MCF 10A (cell line): ENCODE results near the gene LAMTOR4. TPM values are rescaled to one million over a fixed set of nuclear protein-coding genes. Genes with fewer than 3 reads are reported as not detected.
A peak's percentile ranks its signal among the peaks of the same experiment; 100 is the strongest.
"Not testable (repeated sequence)": the region's sequence is repeated elsewhere in the genome, so short reads cannot be mapped to it uniquely, and the experiment has no call there.

Experiments
- BruUV-seq: library from RNA; stranded (reverse); fragments of 400-500 nt; replicated peaks from 2 replicates; lab custom pipeline; 2021; lab: Mats Ljungman, UMichigan
- CTCF ChIA-PET: fragments of 300-600 bp; sonication (Branson Sonifier 250); formaldehyde crosslinking; extraction: SDS; loops from one replicate; lab custom pipeline; 2021; ENCODE audit warnings: antibody characterized with exemption, inconsistent platforms; lab: Yijun Ruan, JAX
- POLR2A ChIA-PET: fragments of 300-600, 350-650 bp; sonication (Branson Sonifier 250); formaldehyde crosslinking; extraction: SDS; loops from one replicate; lab custom pipeline; 2020; ENCODE audit warnings: antibody characterized with exemption, inconsistent platforms; lab: Yijun Ruan, JAX
- DNase-seq: peaks from one replicate; pipeline ENCODE4 v3.0.0-alpha.2; 2018; ENCODE audit not compliant: unreplicated experiment
- H3K27ac Mint-ChIP-seq: one replicate; pipeline ENCODE4 v1.8.0; 2022; ENCODE audit warnings: mild to moderate bottlenecking, low read depth, mixed read lengths; ENCODE audit not compliant: unreplicated experiment
- H3K27me3 Mint-ChIP-seq: one replicate; pipeline ENCODE4 v1.8.0; 2022; ENCODE audit warnings: mixed read lengths; ENCODE audit not compliant: insufficient read depth, unreplicated experiment
- H3K36me3 Mint-ChIP-seq: one replicate; pipeline ENCODE4 v1.8.0; 2022; ENCODE audit warnings: mild to moderate bottlenecking, moderate library complexity, mixed read lengths; ENCODE audit not compliant: insufficient read depth, unreplicated experiment
- H3K4me1 Mint-ChIP-seq: one replicate; pipeline ENCODE4 v1.8.0; 2022; ENCODE audit warnings: mixed read lengths; ENCODE audit not compliant: insufficient read depth, unreplicated experiment
- H3K4me3 Mint-ChIP-seq: one replicate; pipeline ENCODE4 v1.8.0; 2022; ENCODE audit warnings: mild to moderate bottlenecking, moderate library complexity, mixed read lengths; ENCODE audit not compliant: unreplicated experiment
- H3K9me3 Mint-ChIP-seq: one replicate; pipeline ENCODE4 v1.8.0; 2022; ENCODE audit warnings: mixed read lengths; ENCODE audit not compliant: unreplicated experiment
- CTCF ChIP-seq: fragments of 200-600 bp; IDR thresholded peaks from one replicate; pipeline ENCODE4 v1.8.0; 2022; ENCODE audit warnings: antibody characterized with exemption, mild to moderate bottlenecking; ENCODE audit not compliant: unreplicated experiment
- intact Hi-C: fragments of 100-400 bp; cut with micrococcal nuclease; formaldehyde crosslinking; loops from 2 replicates; pipeline ENCODE4 v1.14.1; 2022
- total RNA-seq: library from RNA; stranded (reverse); gene quantifications from 2 replicates; pipeline ENCODE4 v1.2.3, GENCODE V29; 2022

The LAMTOR4 gene
- total RNA-seq, 1 experiment from 2014 or later: 76.6 TPM

- no peak for DNase-seq
- Mint-ChIP-seq H3K36me3 (no peaks in the 10 kb centered on the region), H3K4me3 (peak overlapping the region; percentile 47), H3K27me3 (peaks cover 8% of the 10 kb centered on the region), H3K4me1 (peaks cover 15% of the 10 kb centered on the region), H3K9me3 (no peaks in the 10 kb centered on the region), H3K27ac (no peak overlapping the region)
- intact Hi-C loops: no loop called here
- no TSS peak for BruUV-seq
- CTCF ChIA-PET: no interaction called here
- POLR2A ChIA-PET: interaction anchor here (0.8 to 0.9 kb wide), 2 partner anchors 15 to 16 kb away, joined by 3 to 4 read pairs; no protein-coding TSS in a partner anchor
- no peak for TF ChIP-seq CTCF
Observed at GRCh38 chr7:100175296-100175935, 26.7 kb downstream of the LAMTOR4 start.

- CTCF ChIA-PET: interaction anchor here (0.6 kb wide), 1 partner anchor 13 kb away, joined by 3 read pairs; no protein-coding TSS in a partner anchor
- intact Hi-C loops: no loop called here
- Mint-ChIP-seq H3K36me3 (no peaks in the 10 kb centered on the region), H3K9me3 (no peaks in the 10 kb centered on the region), H3K27ac (no peak overlapping the region), H3K27me3 (no peaks in the 10 kb centered on the region), H3K4me1 (peaks cover 10% of the 10 kb centered on the region), H3K4me3 (peak overlapping the region; percentile 73)
- TF ChIP-seq CTCF: no peak
- no TSS peak for BruUV-seq
- DNase-seq: no peak
- POLR2A ChIA-PET: interaction anchor here (0.8 to 1.7 kb wide), 8 partner anchors 8 to 252 kb away, joined by 3 to 8 read pairs (median 4); partner anchors contain the start of genes GAL3ST4, TRAPPC14 and ZCWPW1
Observed at GRCh38 chr7:100176096-100177044, 27.7 kb downstream of the LAMTOR4 start.

- TF ChIP-seq CTCF: no peak
- ChIA-PET CTCF (interaction anchor here (0.6 kb wide), 1 partner anchor 14 kb away, joined by 3 read pairs; no protein-coding TSS in a partner anchor), POLR2A (interaction anchor here (0.7 to 1.7 kb wide), 9 partner anchors 9 to 251 kb away, joined by 3 to 8 read pairs (median 5); partner anchors contain the start of genes GAL3ST4, LAMTOR4, TRAPPC14 and ZCWPW1)
- peak within 1 kb of the TSS; percentile 73 for H3K4me3 Mint-ChIP-seq
- BruUV-seq: no TSS peak
- intact Hi-C loops: no loop called here
- H3K36me3 Mint-ChIP-seq: no peaks in the 10 kb centered on the region
- peak; percentile 95 for DNase-seq
- no peaks in the 10 kb centered on the region for H3K9me3 Mint-ChIP-seq
- H3K27ac Mint-ChIP-seq: no peak within 1 kb of the TSS
- H3K4me1 Mint-ChIP-seq: peaks cover 10% of the 10 kb centered on the region
- no peaks in the 10 kb centered on the region for H3K27me3 Mint-ChIP-seq
Observed at GRCh38 chr7:100177045-100178001, 28.6 kb downstream of the LAMTOR4 start, which contains the start of the genes GPC2 and STAG3. TSS of gene GPC2 (minus strand) at chr7:100177381. CDS start at chr7:100177199, 182 bp downstream. TSS of gene STAG3 (plus strand) at chr7:100177918. CDS start at chr7:100180557, 2,639 bp downstream.

GRCh38 chr7:100180084-100180483 lies 31.4 kb downstream of the LAMTOR4 start:
- H3K4me3 Mint-ChIP-seq, intact Hi-C loops, H3K27me3 Mint-ChIP-seq, POLR2A ChIA-PET, BruUV-seq, H3K27ac Mint-ChIP-seq, H3K36me3 Mint-ChIP-seq, DNase-seq, H3K9me3 Mint-ChIP-seq: not testable (repeated sequence)
- H3K4me1 Mint-ChIP-seq: peaks cover 10% of the 10 kb centered on the region
- CTCF ChIA-PET: interaction anchor here (0.7 to 1.7 kb wide), 2 partner anchors 9 to 228 kb away, joined by 3 to 6 read pairs; no protein-coding TSS in a partner anchor

- CTCF ChIA-PET, H3K4me1 Mint-ChIP-seq, H3K36me3 Mint-ChIP-seq, H3K4me3 Mint-ChIP-seq, H3K9me3 Mint-ChIP-seq, BruUV-seq, H3K27me3 Mint-ChIP-seq, H3K27ac Mint-ChIP-seq, DNase-seq, POLR2A ChIA-PET, intact Hi-C loops: not testable (repeated sequence)
Observed at GRCh38 chr7:100182616-100183015, 33.9 kb downstream of the LAMTOR4 start.
